Vagina (tissue), 2 donors: ENCODE results near the gene TMEM179.

Experiments
- POLR2AphosphoS5 ChIP-seq, 2 donors: sonication (generic); formaldehyde crosslinking; IDR thresholded peaks; one replicate each; pipeline ENCODE4 v1.9.0; 2017; ENCODE audit warnings: antibody characterized with exemption in 2 of 2, mild to moderate bottlenecking in 2 of 2, low read depth in 1 of 2; ENCODE audit not compliant: insufficient read depth in 1 of 2
- TF ChIP-seq, protein P1 (sequence below), 3 experiments: fragments of 450-650 bp in 2 of 3; fragments of 200-600 bp in 1 of 3; sonication (generic) in 1 of 3; IDR thresholded peaks; one replicate each; pipeline ENCODE4 v1.5.1; 2017 to 2019; ENCODE audit warnings: antibody characterized with exemption in 3 of 3, mild to moderate bottlenecking in 2 of 3, moderate library complexity in 2 of 3

DNA sequence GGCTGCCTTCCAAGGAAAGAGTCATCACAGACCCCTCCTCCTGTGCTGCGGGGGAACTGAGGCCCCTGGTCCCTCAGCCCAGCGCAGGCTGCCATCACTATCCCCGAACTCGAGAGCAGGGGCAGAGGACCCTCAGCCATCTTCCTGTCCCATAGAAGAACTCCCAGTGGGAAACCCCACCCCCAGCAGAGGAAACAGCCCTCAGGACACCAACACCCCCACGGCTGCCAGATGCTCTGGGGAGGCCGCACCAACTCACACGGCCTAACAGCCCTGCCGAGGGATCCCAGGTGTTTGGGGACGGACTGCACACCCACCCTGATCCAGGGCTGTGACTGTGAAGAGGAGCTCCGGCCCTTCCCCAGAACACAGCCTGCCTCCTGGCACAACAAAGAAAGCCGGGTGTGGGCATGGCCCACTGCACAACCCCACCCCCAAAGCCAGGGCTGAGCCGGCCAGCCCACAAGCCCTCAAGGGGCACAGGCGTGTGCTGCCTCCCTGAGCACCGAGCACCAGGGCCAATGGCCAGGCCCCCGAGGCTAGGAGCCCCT is 41.3 kb downstream of the TMEM179 start:
- TF ChIP-seq, protein P1, sequence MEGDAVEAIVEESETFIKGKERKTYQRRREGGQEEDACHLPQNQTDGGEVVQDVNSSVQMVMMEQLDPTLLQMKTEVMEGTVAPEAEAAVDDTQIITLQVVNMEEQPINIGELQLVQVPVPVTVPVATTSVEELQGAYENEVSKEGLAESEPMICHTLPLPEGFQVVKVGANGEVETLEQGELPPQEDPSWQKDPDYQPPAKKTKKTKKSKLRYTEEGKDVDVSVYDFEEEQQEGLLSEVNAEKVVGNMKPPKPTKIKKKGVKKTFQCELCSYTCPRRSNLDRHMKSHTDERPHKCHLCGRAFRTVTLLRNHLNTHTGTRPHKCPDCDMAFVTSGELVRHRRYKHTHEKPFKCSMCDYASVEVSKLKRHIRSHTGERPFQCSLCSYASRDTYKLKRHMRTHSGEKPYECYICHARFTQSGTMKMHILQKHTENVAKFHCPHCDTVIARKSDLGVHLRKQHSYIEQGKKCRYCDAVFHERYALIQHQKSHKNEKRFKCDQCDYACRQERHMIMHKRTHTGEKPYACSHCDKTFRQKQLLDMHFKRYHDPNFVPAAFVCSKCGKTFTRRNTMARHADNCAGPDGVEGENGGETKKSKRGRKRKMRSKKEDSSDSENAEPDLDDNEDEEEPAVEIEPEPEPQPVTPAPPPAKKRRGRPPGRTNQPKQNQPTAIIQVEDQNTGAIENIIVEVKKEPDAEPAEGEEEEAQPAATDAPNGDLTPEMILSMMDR (IDR thresholded peaks at IDR 0.05): no peak
- TF ChIP-seq POLR2AphosphoS5 (IDR thresholded peaks at IDR 0.05; ENCODE audit: insufficient read depth in 1 of 2, low read depth in 1 of 2): no peak
